Activated T-cell treated with anti-CD3 and anti-CD28 coated beads, Interleukin-2, amount 50 U/mL, for 1 hour (primary cell): ENCODE results near the gene UBAC1.
A peak's percentile ranks its signal among the peaks of the same experiment; 100 is the strongest.
"Not testable (repeated sequence)": the region's sequence is repeated elsewhere in the genome, so short reads cannot be mapped to it uniquely, and the experiment has no call there.

Source experiments
- DNase-seq: peaks from one replicate; pipeline ENCODE4 v3.0.0-alpha.2; 2020

Gene UBAC1

DNA sequence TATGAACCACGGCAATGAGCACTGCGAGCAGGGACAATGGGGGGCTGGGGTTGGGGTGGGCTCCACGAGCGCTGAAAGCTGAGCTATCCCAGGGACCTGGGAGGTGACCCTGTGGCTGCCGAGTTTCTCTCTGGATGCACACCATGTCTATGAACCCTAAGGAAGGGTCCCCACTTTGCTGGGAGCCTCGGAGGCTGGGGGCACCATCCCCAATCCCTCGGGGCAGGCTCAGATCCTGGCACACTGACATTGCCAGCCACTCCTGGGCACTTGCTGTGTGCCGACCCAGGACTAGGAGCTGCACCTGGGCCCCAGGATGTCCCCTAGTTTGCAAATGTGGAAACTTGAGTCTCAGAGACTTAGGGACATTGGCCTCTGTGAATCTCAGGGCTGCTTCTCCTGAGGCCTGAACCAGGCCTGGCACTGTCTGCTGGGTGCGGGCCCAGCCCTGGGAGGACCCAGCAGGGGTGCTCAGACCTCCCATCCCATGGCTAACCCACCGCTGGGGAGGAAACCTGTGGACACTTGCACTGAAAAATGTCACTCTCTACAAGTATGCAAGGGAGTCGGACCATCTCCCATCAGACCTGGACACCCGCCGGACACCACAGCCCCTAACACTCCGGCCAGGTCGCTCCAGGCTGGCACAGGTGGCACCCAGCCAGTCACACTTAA lies 40.8 kb downstream of the UBAC1 start:
- DNase-seq = no peak

DNA sequence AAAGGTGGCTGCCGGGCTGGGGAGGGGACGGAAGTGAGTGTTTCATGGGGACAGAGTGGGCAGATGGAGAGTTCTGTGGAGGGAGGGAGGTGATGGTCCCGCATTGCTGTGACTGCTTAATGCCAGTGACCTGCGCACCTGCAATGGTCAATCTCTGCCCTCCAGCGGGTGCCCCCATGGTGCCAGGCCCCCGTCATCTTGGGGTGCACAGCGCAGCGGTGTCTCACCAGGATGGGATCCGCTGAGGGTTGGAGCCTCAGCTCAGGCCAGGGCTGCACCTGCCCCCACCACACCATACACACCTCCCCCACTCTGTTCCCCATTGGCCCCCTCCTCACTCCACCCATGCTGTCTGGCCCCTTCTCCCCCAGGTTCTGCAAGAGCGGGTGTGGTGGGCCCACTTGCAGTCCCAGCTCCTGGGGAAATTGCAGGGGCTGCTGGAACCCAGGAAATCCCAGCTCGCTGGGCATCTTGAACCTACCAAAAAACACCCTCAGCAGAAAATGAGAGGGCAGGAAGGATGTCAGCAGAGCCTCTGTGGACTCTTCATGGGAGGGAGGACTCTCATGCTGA lies 41.8 kb downstream of the UBAC1 start:
- DNase-seq = no peak

DNA sequence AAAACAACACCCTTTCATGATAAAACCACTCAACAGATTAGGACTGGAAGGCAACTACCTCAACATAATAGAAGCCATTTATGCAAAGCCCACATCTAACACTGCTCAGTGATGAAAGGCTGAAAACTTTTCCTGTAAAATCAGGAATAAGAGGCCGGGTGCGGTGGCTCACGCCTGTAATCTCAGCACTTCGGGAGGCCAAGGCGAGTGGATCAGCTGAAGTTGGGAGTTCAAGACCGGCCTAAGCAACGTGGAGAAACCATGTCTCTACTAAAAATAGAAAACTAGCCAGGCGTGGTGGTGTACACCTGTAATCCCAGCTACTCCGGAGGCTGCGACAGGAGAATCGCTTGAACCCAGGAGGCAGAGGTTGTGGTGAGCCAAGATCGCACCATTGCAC lies 44.9 kb downstream of the UBAC1 start:
- DNase-seq = not testable (repeated sequence)

DNA sequence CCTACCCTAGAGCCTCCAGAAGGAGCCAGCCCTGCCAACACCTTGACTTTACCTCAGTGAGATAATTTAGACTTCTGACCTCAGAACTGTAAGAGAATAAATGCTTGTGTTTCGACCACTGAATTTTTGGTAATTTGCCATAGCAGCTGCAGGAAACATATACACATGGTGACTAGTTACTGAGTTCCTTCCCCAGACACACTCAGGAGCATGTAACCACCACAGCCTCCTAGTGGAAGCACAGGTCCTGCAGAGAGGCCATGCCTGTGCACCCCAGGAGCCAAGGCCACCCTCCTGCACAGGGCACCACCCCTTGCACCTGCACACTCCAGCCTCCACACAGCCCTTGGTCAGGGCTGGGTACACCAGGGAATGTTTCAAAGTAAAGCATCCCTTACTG lies 46.3 kb downstream of the UBAC1 start:
- no peak for DNase-seq

DNA sequence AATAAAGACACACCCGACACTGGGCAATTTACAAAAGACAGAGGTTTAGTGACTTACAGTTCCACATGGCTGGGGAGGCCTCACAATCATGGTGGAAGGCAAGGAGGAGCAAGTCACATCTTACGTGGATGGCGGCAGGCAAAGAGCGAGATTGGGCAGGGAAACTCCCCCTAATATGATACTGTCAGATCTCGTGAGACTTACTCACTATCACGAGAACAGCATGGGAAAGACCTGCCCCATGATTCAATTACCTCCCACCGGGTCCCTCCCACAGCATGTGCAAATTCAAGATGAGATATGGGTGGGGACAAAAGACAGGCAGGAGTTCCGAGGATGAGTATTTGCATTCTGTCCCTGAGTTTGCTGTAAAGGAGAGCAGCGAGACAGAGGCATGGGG lies 49.9 kb downstream of the UBAC1 start:
- DNase-seq = not testable (repeated sequence)

DNA sequence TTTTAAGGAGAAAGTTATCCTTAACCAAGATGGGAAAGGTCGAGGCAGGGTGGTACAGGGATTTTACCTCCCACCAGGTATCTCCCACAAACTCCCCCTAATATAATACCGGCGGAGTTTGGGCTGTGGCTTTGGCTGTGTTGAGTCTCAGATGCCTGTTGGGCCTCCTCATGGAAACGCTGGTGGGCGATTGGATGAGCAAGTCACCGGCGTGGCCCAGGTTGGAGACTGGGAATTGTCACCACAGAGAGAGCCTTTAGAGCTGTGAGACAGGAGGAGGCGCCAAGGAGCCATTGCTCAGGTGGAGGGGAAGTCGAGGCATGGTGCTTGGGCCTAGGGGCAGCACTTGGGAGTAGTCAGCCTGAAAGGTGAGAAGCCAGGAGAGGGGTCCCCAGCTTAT lies 50.4 kb downstream of the UBAC1 start:
- no peak for DNase-seq

DNA sequence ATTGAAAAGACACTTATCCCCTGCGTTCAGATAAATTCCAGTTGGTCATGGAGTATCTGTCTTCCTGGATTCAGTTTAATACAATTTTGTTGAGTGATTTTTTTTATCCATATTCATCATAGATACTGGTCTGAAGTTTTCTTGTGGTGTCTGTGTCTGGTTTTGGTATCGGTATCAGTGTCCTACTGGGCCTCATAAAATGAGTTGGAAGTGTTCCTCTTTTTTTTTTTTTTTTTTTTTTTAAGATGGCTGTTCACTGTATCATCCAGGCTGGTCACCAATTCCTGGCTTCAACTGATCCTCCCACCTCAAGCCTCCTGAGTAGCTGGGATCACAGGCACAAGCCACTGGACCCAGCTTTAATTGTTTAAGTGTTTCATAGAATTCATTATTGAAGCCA lies 51.0 kb downstream of the UBAC1 start:
- DNase-seq = no peak

DNA sequence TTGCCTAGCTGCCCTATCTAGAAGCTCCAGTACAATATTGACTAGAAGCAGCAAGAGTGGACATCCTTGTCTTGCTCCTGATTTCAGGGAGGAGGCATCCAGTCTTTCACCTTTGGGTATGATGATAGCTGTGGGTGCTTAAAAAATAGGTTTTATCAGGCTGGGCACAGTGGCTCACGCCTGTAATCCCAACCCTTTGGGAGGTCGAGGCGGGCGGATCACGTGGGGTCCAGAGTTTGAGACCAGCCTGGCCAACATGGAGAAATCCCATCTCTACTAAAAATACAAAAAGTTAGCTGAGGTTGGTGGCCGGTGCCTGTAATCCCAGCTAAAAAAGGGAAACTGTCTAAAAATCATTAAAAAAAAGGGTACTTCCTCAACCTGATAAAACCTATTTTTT lies 51.8 kb downstream of the UBAC1 start:
- DNase-seq = peak; percentile 8

DNA sequence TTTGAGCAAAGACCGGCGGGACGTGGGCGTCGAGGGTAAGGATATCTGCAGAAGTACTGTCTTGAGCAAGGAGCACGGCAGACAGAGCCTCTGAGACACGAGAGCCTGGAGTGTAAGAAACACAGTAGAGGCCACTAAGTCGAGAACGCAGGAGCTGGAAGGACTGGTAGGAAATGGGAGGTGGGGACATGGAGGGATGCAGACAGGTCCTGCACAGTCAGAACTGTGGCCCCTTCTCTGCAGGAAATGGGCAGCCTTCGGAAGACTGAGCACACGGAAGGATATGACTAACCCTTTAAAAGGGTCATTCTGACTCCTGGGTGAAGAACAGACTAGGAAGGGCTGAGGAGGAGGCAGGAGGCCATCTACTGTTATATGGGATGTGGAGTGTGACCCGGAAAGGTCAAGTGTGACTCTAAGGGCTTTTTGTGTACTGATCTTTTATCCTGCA lies 52.4 kb downstream of the UBAC1 start:
- DNase-seq = peak; percentile 15

DNA sequence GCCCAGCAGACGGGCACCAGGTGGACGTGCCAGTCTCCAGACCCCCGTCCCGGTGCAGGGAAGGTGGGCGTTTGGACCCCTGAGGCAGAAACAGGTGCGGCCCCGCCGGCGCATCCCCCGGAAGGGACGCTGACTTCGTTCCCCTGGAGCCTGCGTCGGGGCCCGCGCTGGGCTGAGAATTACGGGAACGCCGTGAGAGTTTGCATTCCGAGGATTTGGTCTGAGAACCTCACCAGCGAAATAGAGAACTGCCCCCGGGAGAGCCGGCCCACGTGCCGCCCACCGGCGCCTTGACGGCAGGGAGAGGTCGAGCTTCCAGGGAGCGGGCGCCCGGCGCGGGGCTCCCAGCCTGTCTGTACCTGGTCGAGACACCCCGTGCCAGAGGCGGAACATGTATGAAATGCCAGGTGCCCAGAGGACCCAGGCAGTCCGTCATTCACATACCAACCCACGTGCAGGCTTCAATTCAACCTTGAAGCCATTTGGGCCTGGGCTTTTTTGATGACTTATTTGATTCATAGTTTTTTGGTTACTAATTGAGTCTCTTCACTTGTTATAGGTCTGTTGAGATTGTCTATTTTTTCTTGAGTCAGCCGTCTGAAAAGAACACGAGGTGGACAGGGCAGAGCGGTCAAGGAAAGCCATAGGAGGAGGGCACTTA lies 53.0 kb downstream of the UBAC1 start:
- no peak for DNase-seq

DNA sequence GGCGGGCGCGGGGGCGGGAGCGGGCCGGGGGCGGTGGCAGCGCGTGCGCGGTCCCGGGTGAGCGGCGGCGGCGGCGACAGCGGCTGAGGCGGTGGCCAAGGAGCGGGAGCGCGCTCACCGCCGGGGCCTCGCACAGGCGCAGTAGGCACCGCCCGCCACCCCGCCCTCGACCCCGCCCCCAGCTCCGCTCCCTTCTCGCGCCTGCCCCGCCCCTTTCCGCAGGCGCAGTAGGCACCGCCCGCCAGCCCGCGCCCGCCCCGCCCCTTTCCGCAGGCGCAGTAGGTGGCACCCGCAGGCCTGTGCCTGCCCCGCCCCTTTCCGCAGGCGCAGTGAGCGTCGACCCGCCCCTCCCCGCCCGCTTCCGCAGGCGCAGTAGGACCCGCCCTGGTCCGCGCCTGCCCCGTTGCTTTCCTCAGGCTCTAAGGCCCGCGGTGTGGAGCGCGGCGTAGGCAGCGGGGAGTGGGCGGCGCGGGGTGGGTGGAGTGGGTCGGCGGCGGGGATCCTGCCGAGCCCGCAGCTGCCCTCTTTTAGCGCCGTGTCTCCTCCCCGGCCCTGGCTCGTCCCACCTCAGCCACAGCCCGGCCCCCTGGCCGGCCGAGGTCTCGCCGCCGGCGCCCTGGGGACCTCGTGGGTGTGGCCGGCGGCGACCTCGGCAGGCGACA lies 53.6 kb downstream of the UBAC1 start, which contains the start of gene CAMSAP1:
TSS of gene CAMSAP1 (minus strand) at position 116 of the 662 bp plus-strand sequence. CDS start 387 bp downstream, outside the sequence.
- peak; percentile 97 for DNase-seq

DNA sequence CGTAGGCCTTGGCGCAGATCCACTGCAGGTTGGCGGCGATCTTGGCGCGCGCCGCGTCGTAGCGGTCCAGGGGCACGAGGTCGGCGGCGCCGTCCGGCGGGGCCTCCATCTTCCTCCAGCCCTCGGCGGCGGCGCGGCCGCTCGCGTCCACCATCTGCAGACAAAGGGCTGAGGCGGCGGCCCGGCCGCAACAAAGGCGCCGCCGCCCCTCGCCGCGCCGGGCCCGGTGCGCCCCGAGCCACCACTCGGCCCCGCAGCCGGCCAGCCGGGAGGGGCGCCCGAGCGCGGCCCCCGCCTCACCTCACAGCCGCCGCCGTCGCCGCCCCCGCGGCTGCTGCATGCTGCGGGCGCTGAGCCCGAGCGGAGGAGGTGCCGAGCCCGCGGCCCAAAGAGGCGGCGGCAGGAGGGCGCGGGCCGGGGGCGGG lies 54.2 kb downstream of the UBAC1 start:
- no peak for DNase-seq

DNA sequence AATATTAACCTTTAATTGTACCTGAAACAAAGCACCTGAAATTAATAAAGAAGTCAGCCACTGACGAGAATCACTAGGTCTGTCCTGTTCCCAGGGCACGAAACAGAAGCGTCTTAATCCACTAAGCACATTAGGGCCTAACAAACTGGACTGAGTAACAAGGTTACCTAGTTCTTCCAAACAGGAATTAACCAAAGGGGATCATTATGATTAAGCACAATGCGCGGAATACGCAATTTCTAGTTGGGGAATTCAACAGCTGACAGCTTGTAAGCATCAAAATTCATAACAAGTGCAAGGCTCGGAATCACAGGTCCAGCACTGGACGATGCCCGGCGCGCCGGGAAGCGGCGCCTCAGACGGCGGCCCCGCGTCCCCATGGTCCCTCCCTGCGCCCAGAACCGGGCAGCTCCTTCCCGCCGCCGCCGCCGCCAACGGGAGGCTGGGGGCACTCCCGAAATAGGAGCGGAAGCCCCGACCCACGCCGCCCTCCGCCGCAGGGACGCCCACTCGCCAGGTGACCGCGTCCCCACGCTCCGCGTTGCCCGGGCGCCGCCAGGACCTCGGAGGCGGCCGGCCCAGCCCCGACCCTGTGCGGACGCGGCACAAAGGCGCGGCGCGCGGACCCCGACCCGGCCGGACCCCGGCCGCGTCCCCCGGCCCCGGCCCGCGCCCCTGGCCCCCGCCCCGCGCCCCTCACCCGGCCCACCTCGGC lies 54.7 kb downstream of the UBAC1 start:
- DNase-seq = peak; percentile 31

DNA sequence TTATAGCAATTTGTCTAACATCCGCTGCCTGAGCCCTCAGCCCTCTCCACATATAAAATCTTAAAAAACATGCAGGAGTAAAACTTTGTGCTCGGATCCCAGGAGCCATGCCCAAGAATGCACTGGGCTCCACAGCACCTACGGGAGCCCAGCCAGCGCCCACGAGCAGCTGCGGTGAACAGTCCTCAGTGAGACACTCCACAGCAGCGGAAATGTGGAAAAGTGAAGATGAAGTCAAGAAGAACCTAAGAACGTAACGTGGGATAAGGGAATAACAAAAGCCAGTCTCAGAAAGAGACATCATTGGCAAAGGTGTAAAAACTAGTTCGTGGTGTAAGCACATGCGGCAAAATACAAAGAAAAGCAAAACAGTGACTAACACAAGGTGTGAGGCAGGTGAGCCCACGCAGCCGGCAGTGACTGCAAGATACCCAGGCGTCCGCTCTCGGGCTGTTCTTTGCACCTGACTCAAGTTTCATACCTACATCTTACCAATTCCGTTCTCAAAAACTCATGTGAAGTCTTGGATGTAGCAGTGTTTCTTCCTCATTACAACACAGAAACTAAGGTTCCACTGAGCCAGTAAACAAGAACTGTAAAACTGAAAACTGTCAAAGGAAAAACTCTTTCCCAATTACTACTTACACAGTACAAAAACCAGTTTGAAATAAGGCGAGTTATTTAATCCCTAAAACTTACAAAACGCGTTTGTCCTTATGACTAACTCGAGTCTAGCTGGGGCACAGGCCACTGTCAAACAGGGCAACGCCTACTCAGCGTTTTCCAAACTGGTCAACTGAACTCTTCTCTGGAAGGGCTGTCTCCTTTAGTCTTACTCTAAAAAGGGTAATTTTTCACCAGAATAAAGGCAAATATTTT lies 55.6 kb downstream of the UBAC1 start:
- DNase-seq = peak; percentile 47

DNA sequence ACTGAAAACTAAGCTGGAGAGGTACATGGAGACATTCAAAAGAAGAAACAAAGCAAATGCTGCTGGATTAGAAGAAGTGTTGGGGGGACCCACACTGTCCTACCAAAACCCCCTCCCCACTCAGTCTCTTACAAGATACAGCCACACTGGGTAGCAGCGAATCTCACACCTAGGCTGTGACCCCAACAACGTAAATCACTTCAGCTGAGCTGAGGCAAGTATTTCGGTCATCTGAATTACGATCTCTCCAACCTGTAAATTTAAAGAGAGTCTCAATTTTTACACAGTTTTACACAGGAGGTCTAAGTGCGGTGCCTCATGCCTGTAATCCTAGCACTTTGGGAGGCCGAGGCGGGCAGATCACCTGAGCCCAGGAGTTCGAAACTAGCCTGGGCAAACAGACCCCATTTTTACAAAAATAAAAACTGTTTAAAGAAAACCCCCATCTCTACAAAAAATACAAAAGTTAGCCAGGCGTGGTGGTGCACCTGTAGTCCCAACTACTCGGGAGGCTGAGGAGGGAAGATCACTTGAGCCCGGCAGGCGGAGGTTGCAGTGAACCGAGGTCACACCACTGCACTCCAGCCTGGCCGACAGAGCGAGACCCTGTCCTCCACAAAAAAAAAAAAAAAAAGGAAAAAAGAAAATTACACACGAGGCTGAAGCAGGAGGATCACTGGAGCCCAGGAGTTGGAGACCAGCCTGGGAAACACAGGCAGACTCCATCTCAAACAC lies 57.2 kb downstream of the UBAC1 start:
- DNase-seq = no peak

DNA sequence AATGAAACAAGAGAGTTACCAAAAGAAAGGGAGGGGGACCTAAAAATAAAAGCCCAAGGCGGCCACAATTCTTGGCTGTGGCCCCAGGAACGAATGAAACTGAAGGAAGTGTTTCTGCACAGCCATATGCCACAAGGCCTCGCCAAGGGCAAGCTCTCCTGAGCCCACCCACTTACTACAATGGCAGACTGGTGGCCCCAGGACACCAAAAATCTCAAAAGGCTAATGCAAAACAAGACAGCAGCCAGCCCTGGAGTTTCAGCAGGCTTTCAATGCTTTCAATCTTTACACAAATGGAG lies 57.9 kb downstream of the UBAC1 start:
- no peak for DNase-seq

DNA sequence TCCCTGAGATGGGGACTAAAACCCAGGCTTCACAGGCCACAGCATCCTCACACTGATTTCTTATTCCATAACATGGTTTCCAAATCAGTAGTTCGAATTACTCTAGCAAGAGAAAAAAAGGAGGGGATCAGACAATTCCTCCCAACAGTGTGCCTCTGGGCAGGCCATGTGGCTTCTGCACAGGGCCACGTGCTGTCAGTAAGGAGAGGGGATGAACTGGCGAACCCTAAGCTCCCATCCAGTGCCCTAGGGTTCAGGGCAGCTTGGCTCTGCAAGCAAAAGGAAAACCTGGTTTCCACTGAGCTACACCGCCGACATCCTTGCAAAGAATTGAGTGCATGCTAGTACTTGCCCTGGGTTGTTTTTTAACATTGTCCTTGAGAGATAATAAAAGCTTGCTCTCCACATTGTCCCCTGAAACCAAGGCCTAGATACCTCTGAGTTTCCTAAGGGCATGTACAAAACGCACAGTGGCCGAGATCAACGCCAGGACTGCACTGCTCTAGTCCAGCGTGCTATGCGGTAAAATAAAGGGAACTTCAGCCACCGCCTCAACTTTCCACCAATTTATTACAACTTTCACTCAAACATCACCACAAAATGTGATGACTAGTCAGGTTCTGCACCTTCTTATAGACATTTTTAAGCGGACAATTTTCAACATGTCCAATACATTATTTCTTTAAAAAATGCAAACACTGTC lies 58.4 kb downstream of the UBAC1 start:
- DNase-seq = no peak

DNA sequence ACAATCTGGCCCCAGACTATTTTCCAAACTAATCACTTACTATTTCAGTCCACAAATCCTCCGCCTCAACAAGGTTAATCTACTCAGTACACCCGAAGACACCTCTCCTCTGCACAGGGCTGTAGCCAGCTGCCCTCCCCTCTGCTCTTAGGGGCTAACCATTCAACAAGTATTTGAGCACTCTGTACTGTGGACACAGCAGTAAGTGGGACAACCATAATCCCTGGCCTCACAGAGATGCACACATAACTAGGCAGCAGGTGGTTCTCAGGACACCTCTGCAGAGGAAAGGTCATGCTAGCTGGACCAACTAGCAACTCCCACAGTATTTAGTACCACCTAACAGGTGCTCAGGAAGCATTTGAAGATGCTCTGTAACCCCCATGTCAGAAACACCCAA lies 59.3 kb downstream of the UBAC1 start:
- DNase-seq = no peak

DNA sequence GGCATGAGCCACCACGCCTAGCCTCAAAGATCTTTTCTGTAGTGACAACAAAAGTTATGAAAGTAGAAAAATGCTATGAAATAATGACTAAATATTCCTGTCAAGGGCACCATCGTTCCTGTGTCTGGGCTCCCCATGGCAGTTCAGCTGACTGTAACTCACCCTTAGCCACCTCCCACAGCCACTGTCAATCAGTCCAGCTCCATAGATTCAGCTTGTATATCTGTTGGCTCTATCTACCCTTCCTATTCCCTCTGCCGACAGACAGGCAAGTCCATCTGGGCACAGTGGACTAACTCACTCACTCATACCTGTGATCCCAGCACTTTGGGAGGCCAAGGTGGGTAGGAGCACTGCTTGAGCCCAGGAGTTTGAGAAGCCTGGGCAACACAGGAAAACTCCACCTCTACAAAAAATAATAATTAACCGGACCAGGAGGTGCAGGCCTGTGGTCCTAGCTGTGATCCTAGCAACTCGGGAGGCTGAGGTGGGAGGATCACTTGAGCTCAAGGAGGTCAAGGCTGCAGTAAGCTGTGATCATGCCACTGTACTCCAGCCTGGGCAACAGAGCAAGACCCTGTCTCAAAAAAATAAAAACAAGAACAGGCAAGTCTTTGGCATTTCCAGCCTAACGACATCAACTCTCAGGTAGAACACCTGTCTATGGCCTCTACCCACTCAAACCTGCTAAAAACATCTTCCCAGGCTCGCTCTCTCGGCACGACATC lies 60.0 kb downstream of the UBAC1 start:
- DNase-seq = no peak
